Stomach (tissue), 4 donors: ENCODE data around the gene THUMPD3.

ENCODE experiments used
- CTCF ChIP-seq, 7 experiments: fragments of 450-650 bp in 4 of 7; fragments of 200-600 bp in 3 of 7; sonication (generic) in 3 of 7; IDR thresholded peaks; one replicate each; pipeline ENCODE4 v1.5.1; 2016 to 2019; ENCODE audit warnings: antibody characterized with exemption in 7 of 7, control low read depth in 2 of 7, mild to moderate bottlenecking in 1 of 7
- POLR2AphosphoS5 ChIP-seq, 3 donors: sonication (generic); formaldehyde crosslinking; IDR thresholded peaks; one replicate each; pipeline ENCODE4 v1.6.1; 2016; ENCODE audit warnings: antibody characterized with exemption in 3 of 3

- TF ChIP-seq CTCF (IDR thresholded peaks at IDR 0.05), result no peak
- no peak for TF ChIP-seq POLR2AphosphoS5 (IDR thresholded peaks at IDR 0.05)
These were observed 22.6 kb downstream of the THUMPD3 start for GRCh38 chr3:9385187-9386077.
